Measurements from ENCODE around the gene DISC1.

- TF ChIP-seq CTCF (IDR thresholded peaks at IDR 0.05) (no peak), POLR2A (IDR thresholded peaks at IDR 0.05) (no peak)
Measured at GRCh38 chr1:231829332-231829731, 202.7 kb downstream of the DISC1 start.

Measured in uterus (tissue), 2 donors.